GM23338 (cell line): ENCODE measurements around the gene PIGH. TPM values are rescaled to one million over a fixed set of nuclear protein-coding genes. Genes with fewer than 3 reads are reported as not detected.

ENCODE experiments used
- ATAC-seq: fragments of 200-7000 bp; cut with Tn5 transposase; 3 replicates; pipeline ENCODE4 v1.9.1; 2020
- DNase-seq: peaks from one replicate; pipeline ENCODE4 v3.0.0-alpha.2; 2015; ENCODE audit warnings: low spot score
- H2AFZ ChIP-seq: fragments of 200-600 bp; sonication (generic); 2 replicates; pipeline ENCODE4 v1.8.0; 2016; ENCODE audit warnings: antibody characterized with exemption, mild to moderate bottlenecking, moderate library complexity
- H3F3A ChIP-seq: fragments of 200-600 bp; sonication (generic); replicated peaks from 2 replicates; pipeline ENCODE4 v1.8.0; 2017; ENCODE audit warnings: antibody characterized with exemption, mixed run types, low read depth
- H3K27ac ChIP-seq: fragments of 200-600 bp; sonication (generic); 2 replicates; pipeline ENCODE4 v1.6.1; 2016; ENCODE audit warnings: low read depth
- H3K27me3 ChIP-seq: fragments of 200-600 bp; sonication (generic); 2 replicates; pipeline ENCODE4 v1.8.0; 2016; ENCODE audit warnings: mild to moderate bottlenecking, mixed run types, moderate library complexity; ENCODE audit not compliant: insufficient read depth
- H3K36me3 ChIP-seq: fragments of 200-600 bp; sonication (generic); 2 replicates; pipeline ENCODE4 v1.8.0; 2016; ENCODE audit warnings: mild to moderate bottlenecking; ENCODE audit not compliant: insufficient read depth
- H3K4me1 ChIP-seq: fragments of 200-600 bp; sonication (generic); 2 replicates; pipeline ENCODE4 v1.8.0; 2016; ENCODE audit warnings: mild to moderate bottlenecking, moderate library complexity; ENCODE audit not compliant: insufficient read depth
- H3K4me2 ChIP-seq: fragments of 200-600 bp; sonication (generic); 2 replicates; pipeline ENCODE4 v1.7.1; 2017; ENCODE audit warnings: mixed run types
- H3K4me3 ChIP-seq: fragments of 200-600 bp; sonication (generic); 2 replicates; pipeline ENCODE4 v1.6.1; 2016; ENCODE audit warnings: mixed run types
- H3K79me2 ChIP-seq: fragments of 200-600 bp; sonication (generic); replicated peaks from 2 replicates; pipeline ENCODE4 v1.8.0; 2017; ENCODE audit warnings: mild to moderate bottlenecking; ENCODE audit not compliant: insufficient read depth
- H3K9me2 ChIP-seq: fragments of 200-600 bp; sonication (generic); 2 replicates; pipeline ENCODE4 v1.8.0; 2017; ENCODE audit not compliant: insufficient read depth
- H4K20me1 ChIP-seq: fragments of 200-600 bp; sonication (generic); replicated peaks from 2 replicates; pipeline ENCODE4 v1.8.0; 2017; ENCODE audit warnings: mild to moderate bottlenecking; ENCODE audit not compliant: insufficient read depth
- H3K27ac Mint-ChIP-seq: 2 replicates; pipeline ENCODE4 v1.8.0; 2020; ENCODE audit warnings: inconsistent platforms, mild to moderate bottlenecking, moderate library complexity, mixed read lengths
- H3K27me3 Mint-ChIP-seq: 3 replicates; pipeline ENCODE4 v1.8.0; 2022; ENCODE audit warnings: low read depth, mild to moderate bottlenecking, moderate library complexity, mixed read lengths, inconsistent platforms; ENCODE audit not compliant: insufficient read depth, poor library complexity
- H3K36me3 Mint-ChIP-seq: 3 replicates; pipeline ENCODE4 v1.8.0; 2021; ENCODE audit warnings: low read depth, mild to moderate bottlenecking, inconsistent platforms, moderate library complexity, mixed read lengths
- H3K4me1 Mint-ChIP-seq: 3 replicates; pipeline ENCODE4 v1.8.0; 2020; ENCODE audit warnings: mild to moderate bottlenecking, inconsistent platforms, mixed read lengths
- H3K4me3 Mint-ChIP-seq: 3 replicates; pipeline ENCODE4 v1.8.0; 2021; ENCODE audit warnings: moderate library complexity, mild to moderate bottlenecking, inconsistent platforms, mixed read lengths
- H3K9me3 Mint-ChIP-seq: 3 replicates; pipeline ENCODE4 v1.8.0; 2020; ENCODE audit warnings: moderate library complexity, mild to moderate bottlenecking, inconsistent platforms, mixed read lengths
- EZH2 ChIP-seq: fragments of 200-600 bp; sonication (generic); IDR thresholded peaks from one replicate; pipeline ENCODE4 v1.8.0; 2017; ENCODE audit warnings: antibody characterized with exemption, mild to moderate bottlenecking, low read depth; ENCODE audit not compliant: unreplicated experiment
- JUNB ChIP-seq: IDR thresholded peaks from one replicate; pipeline ENCODE4 v1.6.1; 2016; ENCODE audit warnings: antibody characterized with exemption; ENCODE audit not compliant: unreplicated experiment
- NANOG ChIP-seq: IDR thresholded peaks from 2 replicates; pipeline ENCODE4 v1.6.1; 2016; ENCODE audit warnings: antibody characterized with exemption, borderline replicate concordance
- POLR2AphosphoS5 ChIP-seq: IDR thresholded peaks from 2 replicates; pipeline ENCODE4 v1.6.1; 2016; ENCODE audit warnings: antibody characterized with exemption, low read depth
- ZNF114 ChIP-seq: fragments of 250-450 bp; sonication (Bioruptor Pico); IDR thresholded peaks from 2 replicates; pipeline ENCODE4 v1.5.0; 2020; ENCODE audit warnings: mild to moderate bottlenecking, moderate library complexity
- ZNF331 ChIP-seq: fragments of 250-450 bp; sonication (Bioruptor Pico); IDR thresholded peaks from 2 replicates; pipeline ENCODE4 v1.5.0; 2020; ENCODE audit warnings: low read depth, mild to moderate bottlenecking, moderate library complexity
- polyA plus RNA-seq: library from polyadenylated mRNA; unstranded; fragments of >200 nt; fragmentation: Nextera tagmentation; extraction: Ambion mirVana; gene quantifications from 2 replicates; pipeline ENCODE4 v1.2.1, GENCODE V29; 2016
- total RNA-seq: library from RNA; depleted of rRNA; stranded (reverse); fragments of >200 nt; shearing (Covaris generic); gene quantifications from 2 replicates; pipeline ENCODE4 v1.2.3, GENCODE V29; 2014
- TF ChIP-seq, protein P1 (sequence below): IDR thresholded peaks from 2 replicates; pipeline ENCODE4 v1.6.1; 2016; ENCODE audit warnings: antibody characterized with exemption
- TF ChIP-seq, protein P2 (sequence below), 2 experiments: fragments of 200-600 bp in 1 of 2; sonication (generic) in 1 of 2; conservative IDR thresholded peaks; 2 replicates each; pipeline versions ENCODE4 v1.5.1 to v1.6.1; 2016 to 2017; ENCODE audit warnings: antibody characterized with exemption in 2 of 2, low read depth in 2 of 2, mild to moderate bottlenecking in 2 of 2, moderate library complexity in 1 of 2
- TF ChIP-seq, protein P3 (sequence below): IDR thresholded peaks from one replicate; pipeline ENCODE4 v1.6.1; 2018; ENCODE audit warnings: antibody characterized with exemption; ENCODE audit not compliant: unreplicated experiment

PIGH gene
- total and polyA plus RNA-seq, 2 experiments from 2014 or later: 8.7 to 9.3 TPM

DNA sequence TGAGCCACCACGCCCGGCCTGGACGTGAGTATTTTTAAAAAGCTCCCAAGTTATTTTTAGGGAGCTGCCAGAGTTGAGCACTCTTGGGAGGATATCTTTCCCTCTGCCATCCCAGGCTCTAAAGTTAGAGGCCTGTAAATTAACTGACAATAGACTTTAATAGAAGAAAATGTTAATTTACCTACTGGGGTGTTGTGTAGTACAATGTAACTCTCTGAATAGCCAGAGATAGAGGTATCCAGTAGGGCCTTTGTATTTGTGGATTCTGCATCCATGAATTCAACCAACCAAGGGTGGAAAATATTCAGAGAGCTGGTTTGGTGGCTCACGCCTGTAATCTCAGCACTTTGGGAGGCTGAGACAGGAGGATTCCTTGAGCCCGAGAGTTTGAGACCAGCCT lies 7.6 kb upstream of the PIGH start:
- peaks cover 100% of the 10 kb centered on the region for H3K27me3 ChIP-seq
- TF ChIP-seq POLR2AphosphoS5: 0 out of 2 replicates have a peak, but pooled peaks have one; percentile 24
- TF ChIP-seq NANOG: no peak
- no peak overlapping the region for H3K27ac Mint-ChIP-seq
- H3K4me3 Mint-ChIP-seq: no peak overlapping the region
- H3K36me3 ChIP-seq: no peaks in the 10 kb centered on the region
- peaks cover 20% of the 10 kb centered on the region for H3K4me1 Mint-ChIP-seq
- H3K4me1 ChIP-seq: peaks cover 14% of the 10 kb centered on the region; the same call in 1 of the 2 replicates
- H3K27ac ChIP-seq: no peak overlapping the region
- no peaks in the 10 kb centered on the region for H3F3A ChIP-seq
- H3K79me2 ChIP-seq: no peaks in the 10 kb centered on the region
- H3K4me2 ChIP-seq: no peak overlapping the region
- no peak overlapping the region for H3K4me3 ChIP-seq
- ATAC-seq (peak; percentile 87), DNase-seq (peak; percentile 65)
- H3K27me3 Mint-ChIP-seq: peaks cover 92% of the 10 kb centered on the region
- no peaks in the 10 kb centered on the region for H3K36me3 Mint-ChIP-seq
- no peaks in the 10 kb centered on the region for H3K9me2 ChIP-seq
- no peaks in the 10 kb centered on the region for H3K9me3 Mint-ChIP-seq
- no peak overlapping the region for H2AFZ ChIP-seq
- no peaks in the 10 kb centered on the region; the same call in 1 of the 2 replicates for H4K20me1 ChIP-seq

DNA sequence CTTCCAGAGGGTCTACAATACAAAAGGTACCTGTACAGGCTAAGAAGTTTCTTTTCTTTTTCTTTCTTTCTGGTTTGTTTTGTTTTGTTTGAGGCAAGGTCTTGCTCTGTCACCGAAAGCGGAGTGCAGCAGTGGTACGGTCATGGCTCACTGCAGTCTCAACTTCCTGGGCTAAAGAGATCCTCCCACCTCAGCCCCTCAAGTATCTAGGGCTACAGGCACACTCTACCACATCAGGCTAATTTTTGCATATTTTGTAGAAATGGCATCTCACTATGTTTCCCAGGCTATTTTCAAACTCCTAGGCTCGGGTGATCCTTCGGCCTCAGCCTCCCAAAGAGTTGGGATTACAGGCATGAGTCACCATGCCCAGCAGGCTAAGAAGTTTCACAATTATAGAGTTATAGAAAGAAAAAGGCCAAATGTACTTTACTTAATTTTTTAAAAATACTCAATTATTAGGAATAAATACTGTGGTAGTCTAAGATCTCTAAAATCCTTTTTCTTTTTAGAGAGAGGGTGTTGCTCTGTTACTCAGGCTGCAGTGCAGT lies 3.0 kb upstream of the PIGH start:
- Histone ChIP-seq H3F3A (0 out of 2 replicates have a peak, but pooled peaks cover 7% of the 10 kb centered on the region), H3K4me1 (peaks cover 4% of the 10 kb centered on the region), H3K4me2 (no peak overlapping the region), H3K4me3 (no peak overlapping the region), H3K9me2 (no peaks in the 10 kb centered on the region), H3K27ac (no peak overlapping the region), H3K36me3 (no peaks in the 10 kb centered on the region), H3K79me2 (no peaks in the 10 kb centered on the region), H3K27me3 (peaks cover 89% of the 10 kb centered on the region), H2AFZ (no peak overlapping the region), H4K20me1 (no peaks in the 10 kb centered on the region; the same call in 1 of the 2 replicates)
- Mint-ChIP-seq H3K4me3 (no peak overlapping the region), H3K4me1 (peaks cover 3% of the 10 kb centered on the region; the same call in 2 of the 3 replicates), H3K36me3 (no peaks in the 10 kb centered on the region), H3K27ac (no peak overlapping the region), H3K9me3 (no peaks in the 10 kb centered on the region), H3K27me3 (peaks cover 90% of the 10 kb centered on the region)
- DNase-seq: no peak
- no peak for ATAC-seq
- TF ChIP-seq, protein P1, sequence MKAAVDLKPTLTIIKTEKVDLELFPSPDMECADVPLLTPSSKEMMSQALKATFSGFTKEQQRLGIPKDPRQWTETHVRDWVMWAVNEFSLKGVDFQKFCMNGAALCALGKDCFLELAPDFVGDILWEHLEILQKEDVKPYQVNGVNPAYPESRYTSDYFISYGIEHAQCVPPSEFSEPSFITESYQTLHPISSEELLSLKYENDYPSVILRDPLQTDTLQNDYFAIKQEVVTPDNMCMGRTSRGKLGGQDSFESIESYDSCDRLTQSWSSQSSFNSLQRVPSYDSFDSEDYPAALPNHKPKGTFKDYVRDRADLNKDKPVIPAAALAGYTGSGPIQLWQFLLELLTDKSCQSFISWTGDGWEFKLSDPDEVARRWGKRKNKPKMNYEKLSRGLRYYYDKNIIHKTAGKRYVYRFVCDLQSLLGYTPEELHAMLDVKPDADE: no peak
- TF ChIP-seq, protein P2, sequence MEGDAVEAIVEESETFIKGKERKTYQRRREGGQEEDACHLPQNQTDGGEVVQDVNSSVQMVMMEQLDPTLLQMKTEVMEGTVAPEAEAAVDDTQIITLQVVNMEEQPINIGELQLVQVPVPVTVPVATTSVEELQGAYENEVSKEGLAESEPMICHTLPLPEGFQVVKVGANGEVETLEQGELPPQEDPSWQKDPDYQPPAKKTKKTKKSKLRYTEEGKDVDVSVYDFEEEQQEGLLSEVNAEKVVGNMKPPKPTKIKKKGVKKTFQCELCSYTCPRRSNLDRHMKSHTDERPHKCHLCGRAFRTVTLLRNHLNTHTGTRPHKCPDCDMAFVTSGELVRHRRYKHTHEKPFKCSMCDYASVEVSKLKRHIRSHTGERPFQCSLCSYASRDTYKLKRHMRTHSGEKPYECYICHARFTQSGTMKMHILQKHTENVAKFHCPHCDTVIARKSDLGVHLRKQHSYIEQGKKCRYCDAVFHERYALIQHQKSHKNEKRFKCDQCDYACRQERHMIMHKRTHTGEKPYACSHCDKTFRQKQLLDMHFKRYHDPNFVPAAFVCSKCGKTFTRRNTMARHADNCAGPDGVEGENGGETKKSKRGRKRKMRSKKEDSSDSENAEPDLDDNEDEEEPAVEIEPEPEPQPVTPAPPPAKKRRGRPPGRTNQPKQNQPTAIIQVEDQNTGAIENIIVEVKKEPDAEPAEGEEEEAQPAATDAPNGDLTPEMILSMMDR (conservative IDR thresholded peaks at IDR 0.05; ENCODE audit: low read depth in 2 of 2): no peak
- TF ChIP-seq, protein P3, sequence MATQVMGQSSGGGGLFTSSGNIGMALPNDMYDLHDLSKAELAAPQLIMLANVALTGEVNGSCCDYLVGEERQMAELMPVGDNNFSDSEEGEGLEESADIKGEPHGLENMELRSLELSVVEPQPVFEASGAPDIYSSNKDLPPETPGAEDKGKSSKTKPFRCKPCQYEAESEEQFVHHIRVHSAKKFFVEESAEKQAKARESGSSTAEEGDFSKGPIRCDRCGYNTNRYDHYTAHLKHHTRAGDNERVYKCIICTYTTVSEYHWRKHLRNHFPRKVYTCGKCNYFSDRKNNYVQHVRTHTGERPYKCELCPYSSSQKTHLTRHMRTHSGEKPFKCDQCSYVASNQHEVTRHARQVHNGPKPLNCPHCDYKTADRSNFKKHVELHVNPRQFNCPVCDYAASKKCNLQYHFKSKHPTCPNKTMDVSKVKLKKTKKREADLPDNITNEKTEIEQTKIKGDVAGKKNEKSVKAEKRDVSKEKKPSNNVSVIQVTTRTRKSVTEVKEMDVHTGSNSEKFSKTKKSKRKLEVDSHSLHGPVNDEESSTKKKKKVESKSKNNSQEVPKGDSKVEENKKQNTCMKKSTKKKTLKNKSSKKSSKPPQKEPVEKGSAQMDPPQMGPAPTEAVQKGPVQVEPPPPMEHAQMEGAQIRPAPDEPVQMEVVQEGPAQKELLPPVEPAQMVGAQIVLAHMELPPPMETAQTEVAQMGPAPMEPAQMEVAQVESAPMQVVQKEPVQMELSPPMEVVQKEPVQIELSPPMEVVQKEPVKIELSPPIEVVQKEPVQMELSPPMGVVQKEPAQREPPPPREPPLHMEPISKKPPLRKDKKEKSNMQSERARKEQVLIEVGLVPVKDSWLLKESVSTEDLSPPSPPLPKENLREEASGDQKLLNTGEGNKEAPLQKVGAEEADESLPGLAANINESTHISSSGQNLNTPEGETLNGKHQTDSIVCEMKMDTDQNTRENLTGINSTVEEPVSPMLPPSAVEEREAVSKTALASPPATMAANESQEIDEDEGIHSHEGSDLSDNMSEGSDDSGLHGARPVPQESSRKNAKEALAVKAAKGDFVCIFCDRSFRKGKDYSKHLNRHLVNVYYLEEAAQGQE: no peak
- TF ChIP-seq POLR2AphosphoS5 (no peak), NANOG (no peak), JUNB (no peak), ZNF331 (no peak), ZNF114 (CRISPR knock-in tag) (no peak), EZH2 (no peak)
